GM12872 (cell line): ENCODE results near the gene CRNKL1.

Experiments
- TF ChIP-seq, protein P1 (sequence below): IDR thresholded peaks from 3 replicates; pipeline ENCODE4 v1.5.1; 2011; ENCODE audit warnings: low read depth, mild to moderate bottlenecking, low read length, moderate library complexity; ENCODE audit not compliant: insufficient read depth

Gene CRNKL1

DNA sequence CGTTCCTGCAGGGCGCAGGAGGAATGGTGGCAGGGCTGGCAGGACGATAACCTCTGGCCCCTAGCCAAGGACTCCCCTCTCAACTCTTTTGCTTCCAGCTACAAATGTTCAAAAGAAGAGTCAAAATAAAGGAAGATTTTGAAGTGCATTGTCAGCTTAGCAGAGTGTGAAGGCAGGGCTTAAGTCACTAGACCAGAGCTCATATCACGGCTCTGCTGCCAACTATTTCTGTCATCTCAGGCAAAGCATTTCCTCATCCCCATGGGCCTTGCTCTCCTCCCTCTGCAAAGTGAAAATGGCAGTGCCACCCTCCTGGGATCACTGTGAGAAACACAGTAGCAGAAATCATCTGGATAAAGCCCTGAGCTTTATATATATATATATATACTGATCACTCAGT lies 36.8 kb upstream of the CRNKL1 start:
- TF ChIP-seq, protein P1, sequence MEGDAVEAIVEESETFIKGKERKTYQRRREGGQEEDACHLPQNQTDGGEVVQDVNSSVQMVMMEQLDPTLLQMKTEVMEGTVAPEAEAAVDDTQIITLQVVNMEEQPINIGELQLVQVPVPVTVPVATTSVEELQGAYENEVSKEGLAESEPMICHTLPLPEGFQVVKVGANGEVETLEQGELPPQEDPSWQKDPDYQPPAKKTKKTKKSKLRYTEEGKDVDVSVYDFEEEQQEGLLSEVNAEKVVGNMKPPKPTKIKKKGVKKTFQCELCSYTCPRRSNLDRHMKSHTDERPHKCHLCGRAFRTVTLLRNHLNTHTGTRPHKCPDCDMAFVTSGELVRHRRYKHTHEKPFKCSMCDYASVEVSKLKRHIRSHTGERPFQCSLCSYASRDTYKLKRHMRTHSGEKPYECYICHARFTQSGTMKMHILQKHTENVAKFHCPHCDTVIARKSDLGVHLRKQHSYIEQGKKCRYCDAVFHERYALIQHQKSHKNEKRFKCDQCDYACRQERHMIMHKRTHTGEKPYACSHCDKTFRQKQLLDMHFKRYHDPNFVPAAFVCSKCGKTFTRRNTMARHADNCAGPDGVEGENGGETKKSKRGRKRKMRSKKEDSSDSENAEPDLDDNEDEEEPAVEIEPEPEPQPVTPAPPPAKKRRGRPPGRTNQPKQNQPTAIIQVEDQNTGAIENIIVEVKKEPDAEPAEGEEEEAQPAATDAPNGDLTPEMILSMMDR: no peak

DNA sequence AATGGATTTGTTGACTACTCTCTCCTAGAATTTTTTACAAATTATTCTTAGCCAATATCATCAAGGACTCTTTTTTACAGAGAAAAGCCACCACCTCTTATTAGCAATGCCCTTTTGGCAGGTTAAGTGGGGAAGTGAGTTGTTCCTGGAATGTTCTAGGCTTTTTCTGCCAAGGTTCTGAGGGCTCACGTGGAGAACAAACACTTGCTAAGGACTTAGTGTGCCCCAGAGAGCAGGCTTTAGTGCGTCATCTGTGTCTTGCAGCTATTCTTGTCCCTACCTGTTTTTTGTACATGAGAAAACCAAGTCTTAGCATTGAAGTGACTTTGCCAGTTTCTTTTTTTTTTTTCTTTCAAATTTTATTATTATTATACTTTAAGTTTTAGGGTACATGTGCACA lies 33.5 kb upstream of the CRNKL1 start:
- TF ChIP-seq, protein P1: no peak

DNA sequence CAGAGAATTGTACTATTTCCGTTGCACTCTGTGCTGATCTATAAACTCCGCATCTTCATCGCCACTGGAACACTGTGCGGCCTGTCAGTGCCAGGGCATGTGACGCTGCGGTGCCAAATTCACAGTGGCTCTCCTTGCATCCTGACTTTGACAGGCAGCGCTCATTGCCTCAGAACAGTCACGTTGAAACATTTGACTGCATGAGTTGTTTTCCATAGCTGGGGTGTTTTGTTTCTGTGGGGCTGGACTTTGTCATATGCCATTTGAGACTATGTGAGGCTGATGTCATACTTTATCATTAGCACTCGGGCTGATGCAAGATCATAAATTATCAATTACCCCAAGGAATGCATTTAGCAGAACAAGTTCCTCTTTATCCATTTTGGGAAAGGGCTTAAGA lies 32.8 kb upstream of the CRNKL1 start:
- TF ChIP-seq, protein P1: no peak

DNA sequence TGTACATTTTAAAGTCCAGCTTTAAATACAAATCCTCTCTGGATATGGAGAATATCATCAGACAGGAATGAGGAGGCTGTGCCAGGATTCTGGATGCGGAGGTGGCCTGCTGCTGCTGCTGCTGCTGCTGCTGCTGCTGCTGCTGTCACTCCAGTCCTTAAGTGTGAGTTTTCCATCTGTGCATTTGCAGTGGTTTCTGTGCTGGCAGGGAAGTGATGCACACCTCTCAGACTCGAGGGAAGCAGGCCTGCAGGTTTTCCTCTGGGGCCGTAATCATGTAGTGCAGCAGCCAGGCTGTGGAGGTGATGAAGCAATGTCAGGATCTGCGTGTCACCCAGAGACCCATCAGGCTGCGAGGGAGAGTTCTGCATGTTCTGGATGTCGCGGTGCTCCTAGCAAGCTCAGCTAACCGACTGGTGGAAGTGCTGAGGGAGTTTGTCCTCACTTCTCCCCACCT lies 32.1 kb upstream of the CRNKL1 start:
- TF ChIP-seq, protein P1: no peak

DNA sequence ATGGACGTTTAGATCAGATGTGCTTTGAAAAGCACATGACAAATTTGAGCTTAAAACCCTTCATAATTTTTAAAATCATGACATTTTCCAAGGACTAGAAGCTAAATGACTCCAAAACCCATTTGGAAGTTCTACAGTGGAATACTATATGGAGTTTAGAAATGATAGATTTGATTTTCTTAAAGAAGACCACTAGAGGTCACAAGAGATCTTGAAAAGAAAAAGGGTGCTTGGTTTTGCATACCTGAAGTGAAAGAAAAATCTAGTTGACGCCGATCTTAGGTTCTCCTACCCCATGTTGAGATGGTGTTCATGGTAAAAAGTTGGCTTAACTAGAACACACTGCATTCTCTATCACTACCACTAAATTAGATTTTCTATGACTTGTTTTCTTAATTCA lies 31.5 kb upstream of the CRNKL1 start:
- TF ChIP-seq, protein P1: peak; percentile 50; the same call in 2 of the 3 replicates

DNA sequence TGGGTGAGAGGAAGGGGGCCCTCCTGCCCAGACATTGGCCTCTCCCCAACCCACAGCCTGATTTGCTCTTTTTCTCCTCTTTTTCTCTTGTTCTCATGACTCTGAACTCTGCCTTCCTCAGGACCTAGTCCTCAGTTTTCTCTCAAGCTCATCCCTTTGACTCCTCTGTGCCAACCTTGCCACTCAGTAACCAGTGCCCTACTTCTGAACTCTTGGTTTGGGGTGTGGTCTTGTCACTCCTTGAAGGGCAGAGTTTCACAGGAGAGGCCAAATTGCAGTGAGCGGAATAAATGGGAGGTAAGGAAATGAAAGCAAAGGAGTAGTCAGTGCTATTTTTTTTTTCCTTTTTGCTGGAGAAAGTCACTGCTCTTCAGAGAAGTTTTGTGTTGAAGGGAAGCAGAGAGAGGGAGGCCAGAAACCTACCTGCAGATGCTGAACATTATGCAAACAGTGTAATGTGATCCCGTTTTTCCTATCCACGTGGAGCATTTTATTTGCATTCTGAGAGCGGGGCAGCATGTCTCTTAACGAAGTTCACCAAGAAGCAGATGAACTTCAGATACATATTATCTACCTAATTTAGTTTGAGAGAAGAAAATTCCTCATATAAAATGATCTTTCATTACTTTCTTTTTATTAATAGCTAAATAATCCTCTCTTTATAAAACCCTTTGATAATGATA lies 27.0 kb upstream of the CRNKL1 start:
- TF ChIP-seq, protein P1: no peak

DNA sequence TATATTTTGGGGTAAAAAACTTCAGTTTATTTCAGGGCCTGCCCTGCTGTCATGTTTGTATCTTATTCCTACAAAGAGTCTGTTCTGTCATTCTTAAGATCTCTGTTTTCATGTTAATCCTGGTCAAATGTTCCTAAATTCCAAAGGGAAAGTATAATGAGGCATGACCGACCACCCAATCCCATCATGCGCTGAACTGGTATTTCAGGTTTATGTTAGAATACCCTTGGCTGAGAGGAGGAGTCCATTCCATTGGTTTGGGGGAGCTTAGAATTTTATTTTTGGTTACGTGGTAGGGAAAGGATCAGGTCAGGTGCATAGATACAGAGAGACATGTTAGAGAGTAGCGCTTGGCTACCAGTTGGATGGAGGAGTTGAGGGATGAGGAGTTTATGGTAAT lies 25.8 kb upstream of the CRNKL1 start:
- TF ChIP-seq, protein P1: no peak
